KMS-11 (cell line): ENCODE results near the gene INPP5E.

Experiments used
- H2AFZ ChIP-seq: fragments of 200-600 bp; sonication (generic); 2 replicates; pipeline ENCODE4 v1.6.1; 2016; ENCODE audit warnings: antibody characterized with exemption, mixed run types, low read depth
- H3K27ac ChIP-seq: fragments of 200-600 bp; sonication (generic); 2 replicates; pipeline ENCODE4 v1.6.1; 2016; ENCODE audit warnings: mild to moderate bottlenecking, mixed run types
- H3K27me3 ChIP-seq: fragments of 200-600 bp; sonication (generic); 2 replicates; pipeline ENCODE4 v1.6.1; 2017; ENCODE audit warnings: mild to moderate bottlenecking, low read depth, mixed run types, moderate library complexity; ENCODE audit not compliant: insufficient read depth
- H3K36me3 ChIP-seq: fragments of 200-600 bp; sonication (generic); 2 replicates; pipeline ENCODE4 v1.6.1; 2017; ENCODE audit warnings: mild to moderate bottlenecking, mixed run types; ENCODE audit not compliant: insufficient read depth
- H3K4me1 ChIP-seq: fragments of 200-600 bp; sonication (generic); 2 replicates; pipeline ENCODE4 v1.6.1; 2016; ENCODE audit warnings: mild to moderate bottlenecking, low read depth, mixed run types; ENCODE audit not compliant: poor library complexity, severe bottlenecking
- H3K4me2 ChIP-seq: fragments of 200-600 bp; sonication (generic); 2 replicates; pipeline ENCODE4 v1.7.0; 2016; ENCODE audit warnings: mild to moderate bottlenecking, mixed run types
- H3K4me3 ChIP-seq: fragments of 200-600 bp; sonication (generic); IDR thresholded peaks from 2 replicates; pipeline ENCODE4 v1.6.1; 2017; ENCODE audit warnings: low read depth, low read length, mixed read lengths; ENCODE audit not compliant: insufficient read depth
- H3K79me2 ChIP-seq: fragments of 200-600 bp; sonication (generic); 2 replicates; pipeline ENCODE4 v1.6.1; 2016; ENCODE audit warnings: low read depth, mixed run types; ENCODE audit not compliant: insufficient read depth
- H3K9ac ChIP-seq: fragments of 200-600 bp; sonication (generic); 2 replicates; pipeline ENCODE4 v1.6.1; 2016; ENCODE audit warnings: mild to moderate bottlenecking, mixed run types
- H4K20me1 ChIP-seq: fragments of 200-600 bp; sonication (generic); 2 replicates; pipeline ENCODE4 v1.6.1; 2016; ENCODE audit warnings: mild to moderate bottlenecking, mixed run types; ENCODE audit not compliant: insufficient read depth
- TF ChIP-seq, protein P1 (sequence below): fragments of 200-600 bp; sonication (generic); conservative IDR thresholded peaks from 2 replicates; pipeline ENCODE4 v1.6.1; 2017; ENCODE audit warnings: low read depth, mild to moderate bottlenecking, antibody characterized with exemption, low read length, moderate library complexity, mixed read lengths

The INPP5E gene

DNA sequence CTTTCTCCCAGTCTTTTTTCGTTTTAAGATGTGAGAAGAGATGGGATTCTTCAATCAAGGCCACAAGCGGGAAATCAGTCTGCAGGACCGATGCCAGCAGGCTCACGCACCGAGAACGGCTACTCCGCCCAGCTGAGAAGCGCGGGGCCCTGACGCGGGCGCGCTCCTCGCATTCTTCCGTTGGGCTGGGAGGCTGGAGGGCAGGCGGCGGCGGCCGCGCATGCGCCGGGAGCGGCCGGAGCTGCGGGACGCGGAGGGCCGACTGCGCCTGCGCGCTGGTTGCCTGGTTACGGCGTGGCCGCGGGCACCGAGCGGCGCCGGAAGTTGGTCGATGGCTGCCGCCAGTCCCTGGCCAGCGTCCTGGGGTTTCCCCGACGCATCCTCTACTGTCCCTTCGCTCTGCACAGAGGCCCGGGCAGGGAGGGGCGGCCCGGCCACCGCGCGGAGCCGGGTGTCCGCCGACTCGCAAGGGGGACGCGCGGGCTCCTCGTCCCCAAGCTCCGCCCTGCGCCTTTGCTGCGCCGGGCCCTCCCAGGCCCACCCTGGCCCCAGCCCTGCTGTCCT lies 44.0 kb upstream of the INPP5E start:
- peaks cover 39% of the 10 kb centered on the region for H3K27me3 ChIP-seq

DNA sequence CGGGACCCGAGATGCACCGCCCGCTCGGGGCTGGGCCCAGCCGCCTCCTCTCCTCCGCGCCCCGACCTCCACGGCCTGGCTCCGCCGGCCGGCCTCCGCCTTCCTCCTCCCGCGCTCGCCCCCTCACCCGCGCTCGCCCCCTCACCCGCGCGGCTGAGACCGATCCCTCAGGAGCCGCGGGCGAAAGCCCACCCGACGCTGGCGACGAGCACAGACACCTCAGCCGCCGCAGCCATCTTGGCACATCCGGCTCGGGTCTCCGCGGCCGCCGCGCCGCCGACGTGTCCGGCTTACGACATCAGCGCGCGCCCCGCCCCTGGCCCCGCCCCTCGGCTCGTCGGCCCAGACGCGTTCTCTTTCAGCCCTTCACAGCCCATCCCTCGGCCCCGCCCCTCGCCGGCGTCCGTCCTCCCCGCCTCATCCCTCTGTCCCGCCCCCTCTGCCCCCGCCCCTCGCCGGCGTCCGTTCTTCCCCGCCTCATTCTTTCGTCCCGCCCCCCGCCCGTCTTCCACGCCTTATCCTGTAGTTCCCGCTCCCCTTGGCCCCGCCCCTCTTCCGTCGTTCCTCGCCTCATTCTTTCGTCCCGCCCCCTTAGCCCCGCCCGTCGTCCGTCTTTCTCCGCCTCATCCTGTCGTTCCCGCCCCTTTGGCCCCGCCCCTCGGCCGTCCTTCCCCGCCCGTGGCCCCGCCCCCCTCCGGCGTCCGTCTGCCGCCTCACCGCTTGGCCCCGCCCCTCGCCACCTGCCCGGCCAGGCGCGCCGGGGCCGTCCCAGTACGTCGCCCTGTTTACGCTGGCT lies 43.3 kb upstream of the INPP5E start, which contains the start of gene SEC16A:
Gene SEC16A (minus strand): TSS at position 248 of the 796 bp plus-strand sequence. CDS start 5,425 bp downstream, outside the sequence.
- no peaks in the 10 kb centered on the region for H3K36me3 ChIP-seq
- peak within 1 kb of the TSS; percentile 56 for H2AFZ ChIP-seq
- peaks cover 30% of the 10 kb centered on the region for H3K4me1 ChIP-seq
- TF ChIP-seq, protein P1, sequence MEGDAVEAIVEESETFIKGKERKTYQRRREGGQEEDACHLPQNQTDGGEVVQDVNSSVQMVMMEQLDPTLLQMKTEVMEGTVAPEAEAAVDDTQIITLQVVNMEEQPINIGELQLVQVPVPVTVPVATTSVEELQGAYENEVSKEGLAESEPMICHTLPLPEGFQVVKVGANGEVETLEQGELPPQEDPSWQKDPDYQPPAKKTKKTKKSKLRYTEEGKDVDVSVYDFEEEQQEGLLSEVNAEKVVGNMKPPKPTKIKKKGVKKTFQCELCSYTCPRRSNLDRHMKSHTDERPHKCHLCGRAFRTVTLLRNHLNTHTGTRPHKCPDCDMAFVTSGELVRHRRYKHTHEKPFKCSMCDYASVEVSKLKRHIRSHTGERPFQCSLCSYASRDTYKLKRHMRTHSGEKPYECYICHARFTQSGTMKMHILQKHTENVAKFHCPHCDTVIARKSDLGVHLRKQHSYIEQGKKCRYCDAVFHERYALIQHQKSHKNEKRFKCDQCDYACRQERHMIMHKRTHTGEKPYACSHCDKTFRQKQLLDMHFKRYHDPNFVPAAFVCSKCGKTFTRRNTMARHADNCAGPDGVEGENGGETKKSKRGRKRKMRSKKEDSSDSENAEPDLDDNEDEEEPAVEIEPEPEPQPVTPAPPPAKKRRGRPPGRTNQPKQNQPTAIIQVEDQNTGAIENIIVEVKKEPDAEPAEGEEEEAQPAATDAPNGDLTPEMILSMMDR, result no peak
- peaks cover 32% of the 10 kb centered on the region for H3K27me3 ChIP-seq
- peak within 1 kb of the TSS; percentile 84 for H3K4me2 ChIP-seq
- H4K20me1 ChIP-seq, result peaks cover 19% of the 10 kb centered on the region; the same call in 1 of the 2 replicates
- peak within 1 kb of the TSS; percentile 81 for H3K9ac ChIP-seq
- peak within 1 kb of the TSS; percentile 10 for H3K4me3 ChIP-seq
- peaks cover 48% of the 10 kb centered on the region for H3K79me2 ChIP-seq
- peak within 1 kb of the TSS; percentile 98 for H3K27ac ChIP-seq

More for the DNA sequence above, 44.0 kb upstream of the INPP5E start:
- TF ChIP-seq, protein P1, result no peak
- Histone ChIP-seq H3K27ac (peak overlapping the region; percentile 98), H3K4me2 (peak overlapping the region; percentile 84), H4K20me1 (peaks cover 13% of the 10 kb centered on the region; the same call in 1 of the 2 replicates), H3K4me3 (no peak overlapping the region), H3K36me3 (no peaks in the 10 kb centered on the region), H2AFZ (peak overlapping the region; percentile 56), H3K79me2 (peaks cover 41% of the 10 kb centered on the region), H3K4me1 (peaks cover 30% of the 10 kb centered on the region), H3K9ac (peak overlapping the region; percentile 81)

DNA sequence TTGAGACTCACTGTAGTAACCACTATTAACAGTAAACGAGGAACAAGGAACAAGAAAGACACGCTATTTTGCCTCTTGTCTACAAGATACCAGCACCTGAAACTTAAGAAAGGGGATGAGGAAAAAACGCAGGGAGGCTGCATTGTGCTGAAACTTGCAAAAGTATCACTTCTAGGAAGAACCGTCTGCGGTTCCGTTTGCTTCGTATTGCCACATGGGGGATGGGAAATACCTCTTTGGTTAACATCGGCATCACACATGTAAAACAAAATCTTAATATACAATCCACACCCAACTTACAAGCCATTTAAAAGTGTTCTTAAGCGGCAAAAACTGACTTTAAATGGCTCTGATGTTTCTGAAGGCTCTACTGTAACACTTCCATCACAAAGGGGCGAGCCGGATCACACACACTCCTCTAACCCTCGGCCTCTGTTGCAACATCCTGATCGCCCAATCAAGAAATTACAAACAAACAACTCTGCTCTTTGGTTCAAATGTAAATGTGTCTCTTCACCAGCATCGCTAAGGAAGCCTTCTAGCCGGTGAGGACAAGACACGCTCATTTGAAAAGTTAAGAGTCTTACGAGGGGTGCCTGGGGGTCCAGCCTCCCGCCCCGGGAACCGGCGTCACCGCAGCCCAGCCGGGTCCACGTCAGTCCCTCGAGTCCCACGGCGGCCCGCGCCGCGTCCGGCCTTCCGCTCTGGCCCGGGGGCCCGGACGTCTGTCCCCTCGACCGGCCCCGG lies 42.6 kb upstream of the INPP5E start:
- H4K20me1 ChIP-seq, result peaks cover 19% of the 10 kb centered on the region; the same call in 1 of the 2 replicates
- H3K4me3 ChIP-seq, result peak overlapping the region; percentile 10
- peak overlapping the region; percentile 66 for H3K27ac ChIP-seq
- no peaks in the 10 kb centered on the region; the same call in 1 of the 2 replicates for H3K36me3 ChIP-seq
- H3K79me2 ChIP-seq, result peaks cover 52% of the 10 kb centered on the region
- H3K4me2 ChIP-seq, result peak overlapping the region; percentile 60
- peak overlapping the region; percentile 79 for H3K9ac ChIP-seq
- peaks cover 30% of the 10 kb centered on the region for H3K4me1 ChIP-seq
- peak overlapping the region; percentile 26; the same call in 1 of the 2 replicates for H2AFZ ChIP-seq
- H3K27me3 ChIP-seq, result peaks cover 25% of the 10 kb centered on the region
- TF ChIP-seq, protein P1, result no peak

DNA sequence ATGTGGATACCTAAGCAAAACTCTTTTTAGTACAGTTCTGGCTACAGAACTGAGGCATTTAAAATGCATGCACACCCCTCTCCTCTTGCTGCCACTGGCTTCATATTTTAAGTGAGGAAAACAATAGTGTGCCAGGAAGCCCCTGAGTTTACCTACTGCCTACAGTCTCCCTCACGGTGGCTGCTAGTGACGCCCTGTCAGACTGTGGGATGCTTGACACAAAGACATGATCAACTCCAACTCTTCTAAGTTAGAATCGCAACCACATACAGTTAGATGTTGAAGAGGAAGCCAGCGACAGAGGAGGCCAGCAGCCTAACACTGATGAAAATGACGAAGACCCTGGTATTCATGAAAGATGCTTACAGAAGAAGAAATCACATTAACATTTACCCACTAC lies 41.9 kb upstream of the INPP5E start:
- Histone ChIP-seq H3K27ac (peak overlapping the region; percentile 66; the same call in 1 of the 2 replicates), H3K36me3 (no peaks in the 10 kb centered on the region; the same call in 1 of the 2 replicates), H3K79me2 (peaks cover 52% of the 10 kb centered on the region)

More for the DNA sequence above, 41.9 kb upstream of the INPP5E start:
- Histone ChIP-seq H3K4me2 (peak overlapping the region; percentile 60), H3K27me3 (peaks cover 19% of the 10 kb centered on the region), H2AFZ (no peak overlapping the region), H4K20me1 (peaks cover 19% of the 10 kb centered on the region; the same call in 1 of the 2 replicates), H3K4me3 (peak overlapping the region; percentile 10), H3K9ac (peak overlapping the region; percentile 79; the same call in 1 of the 2 replicates), H3K4me1 (peaks cover 30% of the 10 kb centered on the region)
- TF ChIP-seq, protein P1, result no peak
